A673 (cell line): Measurements from ENCODE around the gene CERS5.

Source experiments
- CTCF ChIP-seq: fragments of 300-800, 200-600 bp; sonication (generic); conservative IDR thresholded peaks from 2 replicates; pipeline ENCODE4 v1.5.1; 2017; ENCODE audit warnings: low read depth, mild to moderate bottlenecking, antibody characterized with exemption, low read length, moderate library complexity, mixed read lengths
- EZH2 ChIP-seq: fragments of 200-600 bp; sonication (generic); IDR thresholded peaks from 2 replicates; pipeline ENCODE4 v1.6.1; 2017; ENCODE audit warnings: borderline replicate concordance, low read depth, mild to moderate bottlenecking, mixed read lengths, antibody characterized with exemption, low read length; ENCODE audit not compliant: poor library complexity, severe bottlenecking

GRCh38 chr12:50214018-50214417 lies 46.8 kb upstream of the CERS5 start:
- TF ChIP-seq CTCF (no peak), EZH2 (no peak)
